ENCODE results near the gene DEFB116.
"Not testable (repeated sequence)": the region's sequence is repeated elsewhere in the genome, so short reads cannot be mapped to it uniquely, and the experiment has no call there.

The DEFB116 gene, protein sequence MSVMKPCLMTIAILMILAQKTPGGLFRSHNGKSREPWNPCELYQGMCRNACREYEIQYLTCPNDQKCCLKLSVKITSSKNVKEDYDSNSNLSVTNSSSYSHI

DNA sequence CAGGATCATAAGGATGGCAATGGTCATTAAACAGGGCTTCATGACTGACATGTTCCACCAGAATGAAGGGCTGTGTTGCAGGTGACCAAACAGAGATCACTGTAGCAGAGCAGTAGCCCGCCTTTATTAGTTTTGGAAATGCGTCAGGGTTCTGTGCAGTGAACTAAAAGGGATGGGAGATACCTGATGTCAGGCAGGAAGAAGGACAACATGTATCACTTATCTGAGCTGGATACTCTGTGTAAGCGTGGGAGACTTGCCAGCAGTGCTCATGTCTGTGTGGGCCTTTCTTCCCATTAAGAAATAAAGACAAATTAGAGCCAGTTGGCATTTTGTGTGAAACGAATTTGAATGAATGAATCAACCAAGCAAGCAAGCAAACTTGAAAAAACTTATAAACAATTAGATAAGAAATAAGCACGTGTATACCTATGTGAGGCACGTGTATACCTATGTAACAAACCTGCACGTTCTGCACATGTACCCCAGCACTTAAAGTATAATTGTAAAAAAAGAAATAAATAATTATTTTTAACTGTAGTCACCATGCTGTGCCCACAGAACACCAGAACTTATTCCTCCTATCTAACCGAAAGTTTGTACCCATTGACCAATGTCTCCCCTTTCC, at the start of gene DEFB116:
TSS of gene DEFB116 (minus strand) at position 51 of the 628 bp plus-strand sequence. CDS start at position 51, 0 bp downstream.
- no peak for DNase-seq

DNA sequence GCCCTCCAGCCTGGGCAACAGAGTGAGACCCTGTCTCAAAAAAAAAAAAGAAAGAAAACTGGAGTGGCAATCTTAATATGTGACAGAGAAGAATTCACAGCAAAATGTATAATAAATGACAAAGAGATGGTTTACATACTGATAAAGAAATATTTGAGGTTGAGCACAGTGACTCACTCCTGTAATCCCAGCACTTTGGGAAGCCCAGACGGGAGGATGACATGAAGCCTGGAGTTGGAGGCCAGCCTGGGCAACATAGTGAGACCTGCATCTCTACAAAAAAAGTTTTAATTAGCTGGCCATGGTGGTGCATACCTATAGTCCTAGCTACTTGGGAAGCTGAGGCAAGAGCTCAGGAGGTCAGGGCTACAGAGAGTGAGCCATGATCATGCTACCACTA, 47.6 kb upstream of the DEFB116 start:
- DNase-seq: no peak

DNA sequence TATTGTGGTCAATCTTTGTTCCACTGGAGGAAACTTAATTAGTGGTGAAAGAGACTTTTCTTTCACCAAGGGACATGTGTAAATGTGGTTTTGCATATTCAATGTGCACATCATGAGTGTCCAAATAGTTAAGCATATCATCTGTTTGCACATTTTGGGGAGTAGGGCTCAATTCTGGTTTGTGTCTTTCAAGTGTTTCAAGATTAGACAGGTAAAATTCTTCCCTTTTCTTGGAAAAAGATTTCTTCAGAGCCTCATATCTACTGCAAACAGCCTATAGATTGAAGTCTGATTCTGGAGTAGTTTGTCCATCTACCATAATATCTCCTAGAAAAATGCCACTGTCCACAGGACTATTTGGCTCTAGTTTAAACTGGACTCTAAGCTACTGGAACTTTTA, 33.1 kb upstream of the DEFB116 start:
- no peak for DNase-seq

DNA sequence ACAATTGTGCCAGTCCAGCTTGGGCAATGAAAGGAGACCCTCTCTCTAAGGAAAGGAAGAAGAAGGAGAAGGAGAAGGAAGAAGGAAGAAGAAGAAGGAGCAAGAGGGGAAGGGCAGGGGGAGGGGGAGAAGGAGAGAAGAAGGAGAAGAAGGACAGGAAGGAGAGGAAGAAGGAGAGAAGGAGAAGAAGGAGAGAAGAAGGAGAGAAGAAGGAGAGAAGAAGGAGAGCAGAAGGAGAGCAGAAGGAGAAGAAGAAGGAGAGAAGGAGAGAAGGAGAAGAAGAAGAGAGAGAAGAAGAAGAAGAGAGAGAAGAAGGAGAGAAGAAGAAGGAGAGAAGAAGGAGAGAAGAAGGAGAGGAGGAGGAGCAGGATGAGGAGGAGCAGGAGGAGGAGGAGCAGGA, 22.5 kb upstream of the DEFB116 start:
- DNase-seq: no peak

DNA sequence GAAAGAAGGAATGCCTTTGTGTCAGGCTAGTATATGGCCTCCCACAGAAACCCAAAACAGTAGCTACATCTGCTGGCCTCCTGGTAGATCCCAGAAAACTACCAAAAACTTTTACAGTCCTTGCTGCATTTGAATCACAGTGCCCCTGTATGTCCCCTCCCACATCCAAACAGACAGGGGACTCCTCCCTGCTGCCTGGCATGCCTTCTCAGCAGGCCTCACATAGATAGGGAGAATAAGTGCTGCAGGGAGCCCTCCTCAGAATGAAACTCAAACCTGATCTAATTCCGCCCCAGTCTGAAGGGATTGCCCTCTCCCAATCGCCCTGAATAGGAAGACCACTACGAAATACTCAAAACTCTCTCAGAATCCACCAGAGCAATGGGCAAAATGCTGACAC, 14.1 kb upstream of the DEFB116 start:
- no peak for DNase-seq

DNA sequence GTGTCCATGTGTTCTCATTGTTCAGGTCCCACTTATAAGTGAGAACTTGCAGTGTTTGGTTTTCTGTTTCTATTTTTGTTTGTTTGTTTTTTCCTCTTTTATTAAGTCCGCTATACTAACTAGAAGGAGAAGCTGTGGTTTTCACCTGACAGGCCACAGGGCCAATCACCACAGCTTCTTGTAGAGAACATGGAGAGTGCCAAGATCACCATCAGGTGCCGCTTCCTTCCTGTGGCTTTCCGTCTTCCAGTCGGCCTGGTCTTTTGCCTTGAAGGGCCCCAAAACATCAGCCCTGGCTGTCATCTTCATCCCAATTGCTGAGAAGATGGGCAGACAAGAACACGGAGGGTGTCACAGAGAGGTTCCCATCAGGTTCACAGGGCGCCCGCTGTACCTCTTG, 23.4 kb downstream of the DEFB116 start:
- not testable (repeated sequence) for DNase-seq

DNA sequence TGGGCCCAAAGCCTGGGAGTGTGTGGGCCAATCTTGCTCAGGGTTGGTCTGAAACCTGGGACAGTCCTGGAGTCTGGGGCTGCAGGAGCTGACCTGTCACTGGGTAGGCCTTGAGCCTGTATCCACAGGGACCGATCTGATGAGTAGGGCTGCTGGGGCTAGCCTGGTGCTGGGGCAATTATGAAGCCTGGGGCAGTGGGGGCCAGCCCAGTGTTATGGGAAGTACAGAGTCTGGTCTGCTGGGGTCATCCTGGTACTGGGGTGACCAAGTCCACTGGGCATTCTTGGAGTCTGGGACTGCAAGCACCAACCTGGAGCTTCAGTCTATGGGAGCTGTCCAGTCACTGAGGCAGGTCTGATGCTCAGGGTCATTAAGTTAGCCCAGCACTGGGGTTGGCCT, 30.2 kb downstream of the DEFB116 start:
- DNase-seq: no peak

DNA sequence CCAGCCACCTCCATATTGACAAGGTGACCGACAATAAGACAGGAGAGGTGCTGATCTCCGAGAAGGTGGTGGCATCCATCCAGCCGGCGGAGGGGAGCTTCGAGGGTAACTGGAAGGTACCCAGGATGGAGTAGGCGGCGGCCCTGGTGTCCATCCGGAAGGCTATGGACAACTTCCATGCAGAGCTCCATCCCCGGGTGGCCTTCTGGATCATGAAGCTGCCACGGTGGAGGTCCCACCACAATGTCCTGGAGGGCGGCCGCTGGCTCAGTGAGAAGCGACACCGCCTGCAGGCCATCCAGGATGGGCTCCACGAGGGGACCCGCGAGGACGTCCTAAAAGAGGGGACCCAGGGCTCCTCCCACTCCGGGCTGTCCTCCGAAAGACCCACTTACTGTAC, 33.9 kb downstream of the DEFB116 start:
- no peak for DNase-seq

DNA sequence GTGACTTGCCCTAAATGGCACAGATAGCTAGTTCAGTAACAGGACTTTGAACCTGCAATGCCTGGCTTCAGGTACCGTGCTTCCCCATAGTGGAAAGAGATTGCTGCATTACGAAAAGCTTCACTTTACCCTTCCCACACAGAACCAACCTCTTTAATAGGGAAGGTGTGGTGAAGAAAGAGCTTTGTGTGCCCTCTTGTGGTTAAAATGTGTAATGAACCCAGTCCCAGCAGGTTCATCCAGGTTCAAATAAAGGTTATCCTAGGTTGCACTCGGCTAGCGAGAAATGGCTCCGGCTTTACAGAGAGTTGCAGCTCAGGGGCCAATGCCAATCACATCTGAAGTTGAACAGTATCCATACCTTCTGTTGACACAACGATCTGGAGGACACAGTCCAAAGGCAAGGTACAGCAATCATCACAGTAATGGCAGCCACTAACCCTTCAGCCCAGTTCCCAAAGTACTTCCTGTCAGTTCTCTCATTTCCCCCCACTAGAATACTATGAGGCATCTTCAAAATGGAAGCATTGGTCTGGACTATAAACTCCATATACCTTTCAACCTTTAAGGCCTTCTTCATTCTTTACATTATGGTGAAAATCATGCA, 48.0 kb downstream of the DEFB116 start:
- no peak for DNase-seq

DNA sequence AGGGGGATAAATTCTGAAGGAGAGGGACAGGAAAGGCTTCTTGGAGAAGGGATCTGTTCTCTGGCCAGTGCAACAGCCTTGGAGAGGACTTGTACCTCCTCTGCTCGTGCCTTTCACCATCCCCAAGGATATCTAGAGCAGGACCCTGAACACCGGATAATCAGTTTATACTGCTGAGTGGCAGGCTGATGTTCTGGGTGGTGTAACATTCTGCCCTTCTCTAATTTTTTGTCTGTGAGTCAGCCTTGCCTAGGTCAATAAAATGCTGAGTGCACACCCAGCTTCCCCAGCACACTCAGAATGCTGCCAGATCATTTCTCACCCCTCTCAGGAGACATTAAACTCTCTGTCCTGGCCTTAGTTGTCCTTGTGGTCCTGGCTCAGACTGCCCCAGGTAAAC, 51.0 kb downstream of the DEFB116 start, which contains the start of gene DEFB115:
TSS of gene DEFB115 (plus strand) at position 301 of the 400 bp plus-strand sequence. CDS start at position 301, 0 bp downstream.
- no peak for DNase-seq

DNA sequence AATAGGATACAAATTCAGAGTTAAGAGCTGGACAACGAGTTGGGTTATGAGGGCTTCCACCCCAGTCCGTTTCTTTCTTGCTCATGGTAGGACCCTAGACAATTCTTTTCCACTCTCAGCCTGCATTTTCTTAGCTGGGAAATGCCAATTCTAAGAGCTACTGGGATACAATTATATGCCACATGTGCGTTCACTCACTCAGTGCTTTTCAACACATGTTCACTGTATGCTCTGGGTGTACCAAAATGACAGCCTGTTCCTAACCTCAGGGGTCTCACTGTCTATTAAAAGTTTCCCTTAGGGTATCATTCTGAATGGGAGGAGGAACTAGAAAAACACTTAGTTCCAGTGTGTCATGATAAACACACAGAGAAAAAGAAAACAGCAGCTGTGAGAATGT, 51.4 kb downstream of the DEFB116 start:
- DNase-seq: no peak
